Upper lobe of left lung (tissue), 4 donors: ENCODE results near the gene MEAK7.

Source experiments
- EP300 ChIP-seq, 4 donors: sonication (generic); formaldehyde crosslinking; IDR thresholded peaks; one replicate each; pipeline ENCODE4 v1.5.1; 2017; ENCODE audit warnings: antibody characterized with exemption in 4 of 4, control low read depth in 2 of 4
- POLR2A ChIP-seq, 4 donors: fragments of 450-650 bp; IDR thresholded peaks; one replicate each; pipeline ENCODE4 v1.5.1; 2016 to 2017; ENCODE audit warnings: antibody characterized with exemption in 4 of 4, mild to moderate bottlenecking in 2 of 4
- POLR2AphosphoS5 ChIP-seq, 2 donors: sonication (generic); formaldehyde crosslinking; IDR thresholded peaks; one replicate each; pipeline ENCODE4 v1.5.1; 2017; ENCODE audit warnings: antibody characterized with exemption in 2 of 2
- TF ChIP-seq, protein P1 (sequence below), 6 experiments: fragments of 450-650 bp in 4 of 6; fragments of 200-600 bp in 2 of 6; sonication (generic) in 2 of 6; IDR thresholded peaks; one replicate each; pipeline ENCODE4 v1.5.1; 2016 to 2019; ENCODE audit warnings: antibody characterized with exemption in 6 of 6

- TF ChIP-seq POLR2AphosphoS5 (IDR thresholded peaks at IDR 0.05) (no peak), POLR2A (IDR thresholded peaks at IDR 0.05) (no peak), EP300 (IDR thresholded peaks at IDR 0.05) (no peak)
- TF ChIP-seq, protein P1, sequence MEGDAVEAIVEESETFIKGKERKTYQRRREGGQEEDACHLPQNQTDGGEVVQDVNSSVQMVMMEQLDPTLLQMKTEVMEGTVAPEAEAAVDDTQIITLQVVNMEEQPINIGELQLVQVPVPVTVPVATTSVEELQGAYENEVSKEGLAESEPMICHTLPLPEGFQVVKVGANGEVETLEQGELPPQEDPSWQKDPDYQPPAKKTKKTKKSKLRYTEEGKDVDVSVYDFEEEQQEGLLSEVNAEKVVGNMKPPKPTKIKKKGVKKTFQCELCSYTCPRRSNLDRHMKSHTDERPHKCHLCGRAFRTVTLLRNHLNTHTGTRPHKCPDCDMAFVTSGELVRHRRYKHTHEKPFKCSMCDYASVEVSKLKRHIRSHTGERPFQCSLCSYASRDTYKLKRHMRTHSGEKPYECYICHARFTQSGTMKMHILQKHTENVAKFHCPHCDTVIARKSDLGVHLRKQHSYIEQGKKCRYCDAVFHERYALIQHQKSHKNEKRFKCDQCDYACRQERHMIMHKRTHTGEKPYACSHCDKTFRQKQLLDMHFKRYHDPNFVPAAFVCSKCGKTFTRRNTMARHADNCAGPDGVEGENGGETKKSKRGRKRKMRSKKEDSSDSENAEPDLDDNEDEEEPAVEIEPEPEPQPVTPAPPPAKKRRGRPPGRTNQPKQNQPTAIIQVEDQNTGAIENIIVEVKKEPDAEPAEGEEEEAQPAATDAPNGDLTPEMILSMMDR (IDR thresholded peaks at IDR 0.05), result no peak
Observed at GRCh38 chr16:84460406-84461028, 43.9 kb downstream of the MEAK7 start.
